Suprapubic skin (tissue), 4 donors: ENCODE results near the gene ANKRD40CL.

Source experiments
- EP300 ChIP-seq: sonication (generic); formaldehyde crosslinking; IDR thresholded peaks from one replicate; pipeline ENCODE4 v1.6.1; 2017; ENCODE audit warnings: antibody characterized with exemption
- POLR2AphosphoS5 ChIP-seq, 3 donors: sonication (generic); formaldehyde crosslinking; IDR thresholded peaks; one replicate each; pipeline ENCODE4 v1.6.1; 2017; ENCODE audit warnings: antibody characterized with exemption in 3 of 3
- TF ChIP-seq, protein P1 (sequence below), 2 donors: fragments of 200-600 bp in 1 of 2; fragments of 450-650 bp in 1 of 2; sonication (generic) in 1 of 2; IDR thresholded peaks; one replicate each; pipeline ENCODE4 v1.5.1; 2016 to 2019; ENCODE audit warnings: antibody characterized with exemption in 2 of 2, mild to moderate bottlenecking in 1 of 2, moderate library complexity in 1 of 2

GRCh38 chr17:50813583-50813982 lies 46.3 kb upstream of the ANKRD40CL start:
- TF ChIP-seq, protein P1, sequence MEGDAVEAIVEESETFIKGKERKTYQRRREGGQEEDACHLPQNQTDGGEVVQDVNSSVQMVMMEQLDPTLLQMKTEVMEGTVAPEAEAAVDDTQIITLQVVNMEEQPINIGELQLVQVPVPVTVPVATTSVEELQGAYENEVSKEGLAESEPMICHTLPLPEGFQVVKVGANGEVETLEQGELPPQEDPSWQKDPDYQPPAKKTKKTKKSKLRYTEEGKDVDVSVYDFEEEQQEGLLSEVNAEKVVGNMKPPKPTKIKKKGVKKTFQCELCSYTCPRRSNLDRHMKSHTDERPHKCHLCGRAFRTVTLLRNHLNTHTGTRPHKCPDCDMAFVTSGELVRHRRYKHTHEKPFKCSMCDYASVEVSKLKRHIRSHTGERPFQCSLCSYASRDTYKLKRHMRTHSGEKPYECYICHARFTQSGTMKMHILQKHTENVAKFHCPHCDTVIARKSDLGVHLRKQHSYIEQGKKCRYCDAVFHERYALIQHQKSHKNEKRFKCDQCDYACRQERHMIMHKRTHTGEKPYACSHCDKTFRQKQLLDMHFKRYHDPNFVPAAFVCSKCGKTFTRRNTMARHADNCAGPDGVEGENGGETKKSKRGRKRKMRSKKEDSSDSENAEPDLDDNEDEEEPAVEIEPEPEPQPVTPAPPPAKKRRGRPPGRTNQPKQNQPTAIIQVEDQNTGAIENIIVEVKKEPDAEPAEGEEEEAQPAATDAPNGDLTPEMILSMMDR (IDR thresholded peaks at IDR 0.05), result no peak
- TF ChIP-seq POLR2AphosphoS5 (IDR thresholded peaks at IDR 0.05) (no peak), EP300 (no peak)
